HG02678 (cell line): ENCODE results near the gene ERVH48-1.
"Not testable (repeated sequence)": the region's sequence is repeated elsewhere in the genome, so short reads cannot be mapped to it uniquely, and the experiment has no call there.

ENCODE experiments used
- ATAC-seq: cut with Tn5 transposase; IDR thresholded peaks from one replicate; pipeline ENCODE4 v1.9.1; 2021; ENCODE audit warnings: mild to moderate bottlenecking, moderate library complexity; ENCODE audit not compliant: unreplicated experiment

ERVH48-1 gene

GRCh38 chr21:42925114-42925926, at the start of gene ERVH48-1:
TSS of gene ERVH48-1 (minus strand) at chr21:42925630. CDS start at chr21:42919006, 6,624 bp downstream.
- no peak for ATAC-seq

DNA sequence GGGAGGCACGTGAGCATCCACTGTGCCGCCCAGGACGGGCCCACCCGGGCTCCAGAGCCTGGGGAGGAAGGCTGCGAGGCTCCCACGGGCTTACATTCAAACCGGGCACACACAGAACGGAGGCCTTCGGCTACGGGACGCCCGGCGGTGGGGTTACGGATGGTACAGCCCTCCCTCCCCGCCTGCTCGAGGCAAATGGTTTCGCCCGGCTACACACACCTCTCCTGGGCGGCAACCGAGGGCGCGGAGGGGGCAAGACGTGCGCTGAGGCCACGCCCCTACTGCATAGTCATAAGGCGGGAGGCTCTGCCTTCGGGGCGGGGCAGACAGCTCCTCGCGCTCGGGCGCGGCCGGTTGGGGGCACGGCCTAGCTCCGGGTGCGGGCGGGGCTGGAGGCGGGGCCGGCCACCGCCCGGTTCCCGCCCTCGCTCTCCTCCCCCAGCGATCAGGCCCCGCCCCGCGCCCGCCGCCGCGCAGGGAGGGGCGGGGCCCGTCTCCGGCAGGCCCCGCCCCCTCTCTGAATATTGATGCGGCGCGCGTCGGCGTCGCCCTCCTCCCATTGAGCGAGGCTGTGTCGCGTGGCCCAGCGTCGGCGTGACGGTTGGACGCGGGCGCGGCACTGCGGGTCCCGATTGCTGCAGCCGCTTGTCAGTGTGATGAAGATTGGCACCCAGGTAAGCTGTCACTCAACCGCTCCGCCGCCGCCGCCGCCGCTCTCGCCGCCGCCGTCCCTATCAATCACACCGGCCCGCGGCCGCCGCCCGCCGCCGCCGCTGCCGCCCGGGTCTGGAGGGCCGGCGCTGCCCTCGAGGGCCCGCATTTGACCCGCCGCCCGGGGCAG, 48.8 kb upstream of the ERVH48-1 start, which contains the start of gene PKNOX1:
Gene PKNOX1, plus strand, starts transcription at position 572 of the 841 bp plus-strand sequence. CDS start 29,820 bp downstream, outside the sequence.
- ATAC-seq = peak; percentile 80

DNA sequence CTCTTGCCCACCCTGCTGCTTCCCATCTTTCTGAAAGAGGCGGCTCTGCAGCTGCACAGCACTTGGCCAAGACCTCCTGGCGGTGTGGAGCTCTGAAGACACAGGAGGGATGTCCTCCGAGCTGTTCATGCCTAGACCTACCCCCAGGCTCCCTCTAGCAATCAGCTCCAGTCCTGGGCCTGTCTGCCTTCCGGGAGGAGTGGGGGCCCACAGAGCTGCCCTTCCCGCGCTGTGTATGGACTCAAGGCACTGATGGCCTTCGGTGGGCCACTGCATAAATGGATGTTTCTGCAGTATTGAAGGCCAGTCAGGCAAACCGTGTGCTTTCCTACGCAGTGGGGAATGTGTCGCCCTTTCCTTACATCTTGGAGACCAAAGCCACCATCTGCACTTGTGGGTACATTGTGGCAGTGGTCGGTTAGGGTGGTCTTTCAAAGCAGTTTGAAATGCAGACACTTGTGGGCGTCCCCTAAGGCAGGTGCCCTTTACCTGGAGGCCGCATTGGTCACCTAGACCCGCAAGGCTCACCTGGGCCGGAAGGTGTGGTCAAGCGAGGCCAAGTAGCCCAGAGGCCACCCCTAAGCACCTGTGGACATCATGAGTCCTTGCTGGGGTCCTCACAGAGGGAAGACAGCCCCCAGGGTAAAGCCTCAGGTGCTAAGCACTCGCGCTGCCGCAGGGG, 48.0 kb upstream of the ERVH48-1 start:
- no peak for ATAC-seq

GRCh38 chr21:42971897-42972275, 46.5 kb upstream of the ERVH48-1 start:
- no peak for ATAC-seq

DNA sequence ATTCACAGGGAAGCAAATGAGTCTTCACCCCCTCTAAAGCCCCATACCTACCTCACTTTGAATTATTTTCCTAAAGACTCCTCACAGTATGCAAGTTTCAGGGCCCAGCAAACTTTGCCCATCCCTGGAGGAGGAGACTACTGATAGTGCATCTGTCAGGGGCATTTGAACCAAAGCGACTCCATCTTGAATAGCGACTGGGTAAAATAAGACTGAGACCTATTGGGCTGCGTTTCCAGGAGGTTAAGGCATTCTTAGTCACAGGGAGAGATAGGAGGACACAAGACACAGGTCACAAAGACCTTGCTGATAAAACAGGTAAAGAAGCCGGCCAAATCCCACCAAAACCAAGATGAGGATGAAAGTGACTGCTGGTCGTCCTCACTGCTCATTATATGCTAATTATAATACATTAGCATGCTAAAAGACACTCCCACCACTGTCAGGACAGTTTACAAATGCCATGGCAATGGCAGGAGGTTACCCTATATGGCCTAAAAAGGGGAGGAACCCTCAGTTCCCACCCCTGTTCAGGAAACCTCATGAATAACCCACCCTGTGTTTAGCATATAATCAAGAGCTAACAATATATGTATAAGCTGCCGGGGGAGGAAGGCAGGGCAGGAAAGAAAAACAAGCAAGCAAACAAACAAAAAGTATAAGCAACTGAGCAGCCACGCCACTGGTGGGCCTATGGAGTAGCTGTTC, 45.7 kb upstream of the ERVH48-1 start:
- no peak for ATAC-seq

GRCh38 chr21:42969193-42969600, 43.8 kb upstream of the ERVH48-1 start:
- no peak for ATAC-seq

DNA sequence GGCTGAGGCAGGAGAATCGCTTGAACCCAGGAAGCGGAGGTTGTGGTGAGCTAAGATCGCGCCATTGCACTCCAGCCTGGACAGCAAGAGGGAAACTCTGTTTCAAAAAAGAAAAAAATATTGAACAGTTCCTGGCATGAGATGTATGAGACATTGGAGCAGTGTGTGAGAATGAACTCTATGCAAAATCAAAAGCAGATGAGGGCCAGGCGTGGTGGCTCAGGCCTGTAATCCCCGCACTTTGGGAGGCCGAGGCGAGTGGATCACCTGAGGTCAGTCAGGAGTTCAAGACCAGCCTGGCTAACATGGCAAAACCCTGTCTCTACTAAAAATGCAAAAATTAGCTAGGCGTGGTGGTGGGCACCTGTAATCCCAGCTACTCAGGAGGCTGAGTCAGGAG, 42.2 kb upstream of the ERVH48-1 start:
- not testable (repeated sequence) for ATAC-seq

DNA sequence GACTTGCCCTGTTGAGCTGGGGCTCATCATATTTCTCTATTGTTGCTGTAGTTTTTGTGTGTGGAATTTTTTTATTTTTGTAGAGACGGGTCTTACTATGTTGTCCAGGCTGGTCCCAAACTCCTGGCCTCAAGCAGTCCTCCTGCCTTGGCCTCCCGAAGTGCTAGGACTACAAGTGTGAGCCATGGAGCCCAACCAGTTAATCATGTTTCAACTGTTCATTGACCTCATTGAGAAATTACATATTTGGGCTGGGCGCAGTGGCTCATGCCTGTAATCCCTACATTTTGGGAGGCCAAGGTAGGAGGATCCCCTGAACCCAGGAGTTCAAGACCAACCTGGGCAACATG, 39.8 kb upstream of the ERVH48-1 start:
- ATAC-seq = no peak

DNA sequence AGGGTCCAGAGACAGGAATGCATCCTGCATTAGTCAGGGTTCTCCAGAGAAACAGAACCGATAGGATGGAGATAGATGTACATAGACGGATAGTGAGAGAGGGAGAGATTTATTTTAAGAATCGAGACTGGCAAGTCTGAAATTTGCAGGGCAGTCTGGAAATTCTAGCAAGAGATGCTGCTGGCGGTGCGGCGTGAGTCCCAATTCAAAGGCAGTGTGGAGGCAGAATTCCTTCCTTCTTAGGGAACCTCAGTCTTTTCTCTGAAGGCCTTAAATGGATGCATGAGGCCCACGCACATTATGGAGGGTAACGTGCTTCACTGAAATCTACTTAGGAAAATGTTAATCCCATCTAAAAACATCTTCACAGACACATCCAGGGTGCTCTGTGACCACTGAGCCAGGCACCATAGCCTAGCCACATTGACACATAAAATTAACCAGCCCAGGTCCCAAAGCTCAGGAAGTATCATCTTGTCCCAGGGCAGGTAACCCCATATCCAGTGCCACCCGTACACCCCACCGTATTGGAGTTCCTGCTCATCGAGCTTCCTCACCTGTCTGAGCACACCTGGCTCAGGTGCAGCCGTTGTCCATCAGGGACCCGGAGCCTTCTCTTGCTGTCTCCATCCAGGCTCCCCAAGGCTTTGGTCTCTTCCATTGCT, 39.2 kb upstream of the ERVH48-1 start:
- ATAC-seq = no peak

GRCh38 chr21:42964086-42964485, 38.7 kb upstream of the ERVH48-1 start:
- no peak for ATAC-seq

DNA sequence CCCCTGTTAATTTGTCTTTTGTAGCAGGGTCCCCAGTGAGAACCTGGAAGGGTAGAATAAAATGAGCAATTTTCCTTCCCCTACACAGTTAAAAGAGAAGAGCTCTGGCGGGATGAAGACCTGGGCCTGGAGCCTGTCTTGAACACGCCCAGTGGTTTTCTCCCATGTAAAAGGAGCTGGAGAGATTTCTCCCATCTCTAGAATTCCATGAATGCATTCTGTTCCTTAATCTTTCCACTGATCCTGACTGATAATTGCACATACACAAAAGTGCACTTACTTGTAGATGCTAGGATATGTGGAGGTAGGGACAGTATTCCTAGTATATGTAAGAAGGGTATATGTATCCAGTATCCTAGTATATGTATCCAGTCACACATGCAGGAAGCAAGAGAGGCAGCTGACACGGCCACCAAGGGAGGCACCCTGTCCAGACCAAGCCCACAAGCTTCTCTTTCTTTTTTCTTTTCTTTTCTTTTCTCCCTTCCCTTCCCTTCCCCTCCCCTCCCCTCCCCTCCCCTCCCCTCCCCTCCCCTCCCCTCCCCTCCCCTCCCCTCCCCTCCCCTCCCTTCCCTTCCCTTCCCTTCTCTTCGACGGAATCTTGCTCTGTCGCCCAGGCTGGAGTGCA, 37.1 kb upstream of the ERVH48-1 start:
- no peak for ATAC-seq

DNA sequence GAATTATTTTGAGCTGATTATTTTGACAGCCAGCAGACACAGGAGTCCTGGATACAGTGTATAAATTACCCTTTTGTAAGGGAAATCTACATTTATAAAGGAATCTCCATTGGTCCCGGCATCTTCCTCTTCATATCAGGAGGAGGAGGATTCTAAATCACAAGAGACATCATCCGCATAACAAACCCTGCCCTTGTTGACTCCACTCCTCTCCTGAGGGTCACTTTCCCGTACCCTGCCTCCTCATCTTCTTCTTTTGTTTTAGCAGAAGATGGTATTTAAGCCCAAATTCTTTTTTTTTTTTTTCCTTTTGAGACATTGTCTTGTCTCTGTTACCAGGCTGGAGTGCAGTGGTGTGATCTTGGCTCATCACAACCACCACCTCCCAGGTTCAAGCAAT, 34.3 kb upstream of the ERVH48-1 start:
- ATAC-seq = no peak

DNA sequence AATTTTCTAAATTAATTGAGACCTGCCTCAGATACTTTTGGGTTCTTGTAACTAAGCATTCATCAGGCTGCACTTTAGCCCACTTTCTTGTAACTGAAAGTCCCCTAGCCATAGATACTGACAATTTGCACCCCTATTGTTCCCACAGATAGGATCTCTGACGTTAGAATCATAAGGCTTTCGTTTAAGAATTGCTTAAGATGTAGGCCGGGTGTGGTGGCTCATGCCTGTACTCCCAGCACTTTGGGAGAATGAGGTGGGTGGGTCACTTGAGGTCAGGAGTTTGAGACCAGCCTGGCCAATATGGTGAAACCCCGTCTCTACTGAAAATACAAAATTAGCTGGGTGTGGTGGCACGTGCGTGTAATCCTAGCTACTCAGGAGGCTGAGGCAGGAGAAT, 32.7 kb upstream of the ERVH48-1 start:
- ATAC-seq = not testable (repeated sequence)

- ATAC-seq = peak; percentile 99
These were observed 31.6 kb upstream of the ERVH48-1 start for GRCh38 chr21:42956824-42957630.

DNA sequence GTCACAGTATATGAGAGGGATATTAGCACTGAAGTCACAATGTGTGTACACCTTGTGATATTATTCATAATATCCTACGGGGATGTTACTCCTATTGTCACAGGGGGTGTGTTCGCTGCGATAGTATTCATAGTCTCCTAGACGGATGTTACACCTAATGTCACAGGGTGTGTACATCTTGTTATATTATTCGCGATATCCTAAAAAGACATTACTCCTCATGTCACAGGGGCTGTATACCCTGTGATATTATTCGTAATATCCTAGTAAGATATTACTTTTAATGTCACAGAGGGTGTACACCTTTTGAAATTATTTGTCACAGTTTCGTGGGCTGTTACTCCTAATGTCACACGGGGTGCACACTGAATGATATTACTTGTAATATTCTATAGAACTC, 25.8 kb upstream of the ERVH48-1 start:
- not testable (repeated sequence) for ATAC-seq

DNA sequence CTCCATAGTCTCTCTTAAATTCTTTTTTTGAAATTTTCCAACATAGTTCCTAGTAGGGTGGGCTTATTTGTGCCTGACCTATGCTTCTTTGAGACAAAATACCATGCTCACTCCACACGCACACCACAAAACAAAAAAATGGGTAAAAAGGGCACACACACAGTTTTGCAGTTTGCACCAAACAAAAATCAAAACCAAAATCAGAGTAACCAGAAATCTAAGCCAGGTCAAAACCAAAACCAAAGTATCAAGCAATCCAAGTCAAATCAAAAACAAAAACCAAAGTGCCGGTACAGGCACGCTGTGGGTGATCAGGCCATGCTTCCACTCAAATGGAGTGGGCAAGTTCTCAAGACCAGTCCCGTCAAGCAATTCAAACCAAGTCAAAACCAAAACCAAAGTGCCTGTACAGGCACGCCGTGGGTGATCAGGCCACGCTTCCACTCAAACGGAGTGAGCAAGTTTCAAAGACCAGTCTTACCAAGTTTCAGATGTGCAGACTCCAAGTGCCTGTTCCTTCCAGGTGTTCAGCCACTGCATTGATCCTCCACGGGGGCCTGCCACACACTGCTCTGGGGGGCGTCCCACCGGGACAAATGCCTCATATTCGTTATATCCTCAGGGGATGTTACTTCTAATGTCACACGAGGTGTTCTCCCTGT, 23.8 kb upstream of the ERVH48-1 start:
- ATAC-seq = not testable (repeated sequence)

- ATAC-seq = no peak
These were observed 16.8 kb upstream of the ERVH48-1 start for GRCh38 chr21:42942244-42942643.

DNA sequence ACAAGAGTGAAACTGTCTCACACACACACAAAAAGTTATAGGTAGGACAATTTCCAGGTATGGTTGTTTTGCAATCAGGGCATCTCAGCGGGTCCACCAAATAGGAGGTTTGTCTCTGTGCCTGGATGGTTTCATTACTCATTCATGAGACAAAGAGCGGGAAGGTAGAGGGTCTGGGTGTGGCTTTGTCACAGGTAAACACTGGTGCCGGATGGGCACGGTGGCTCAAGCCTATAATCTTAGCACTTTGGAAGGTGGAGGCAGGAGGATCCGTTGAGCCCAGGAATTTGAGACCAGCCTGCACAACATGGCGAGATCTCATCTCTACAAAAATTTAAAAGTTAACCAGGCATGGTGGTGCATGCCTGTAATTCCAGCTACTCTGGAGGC, 16.3 kb upstream of the ERVH48-1 start:
- no peak for ATAC-seq
